ENCODE data around the gene BMAL1. TPM values are rescaled to one million over a fixed set of nuclear protein-coding genes. Genes with fewer than 3 reads are reported as not detected.
A peak's percentile ranks its signal among the peaks of the same experiment; 100 is the strongest.

The BMAL1 gene
- total and polyA plus RNA-seq, 2 of the 4 experiments (the other 2 are of a cell fraction) = 8.8 to 9.9 TPM

DNA sequence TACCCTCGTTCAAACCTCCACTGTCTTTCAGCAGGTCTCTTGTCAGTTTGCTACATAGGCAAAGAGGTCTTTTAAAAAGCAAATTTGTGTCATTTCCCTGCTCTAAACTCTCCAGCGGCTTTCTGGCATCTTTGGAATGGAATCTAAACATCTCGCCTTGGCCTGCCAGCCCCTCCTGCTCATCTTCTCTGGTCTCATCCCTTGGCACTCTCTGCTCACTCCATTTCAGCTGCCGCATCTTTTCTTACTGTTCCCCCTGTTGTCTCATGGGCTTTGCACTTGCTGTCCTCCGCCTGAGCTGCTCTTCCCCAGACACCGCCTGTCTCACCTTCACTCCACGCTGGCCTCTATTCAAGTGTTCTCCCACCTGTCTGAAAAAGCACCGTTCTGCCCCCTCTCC, 46.6 kb downstream of the BMAL1 start:
- dilution Hi-C loops (cut with HindIII; ENCODE audit: low sequenced_read_pairs, unreplicated experiment) = no loop called here
- peaks cover 7% of the 10 kb centered on the region for H3K4me1 ChIP-seq (ENCODE audit: control insufficient read depth, insufficient read depth, low read length)
- TF ChIP-seq, protein P1, sequence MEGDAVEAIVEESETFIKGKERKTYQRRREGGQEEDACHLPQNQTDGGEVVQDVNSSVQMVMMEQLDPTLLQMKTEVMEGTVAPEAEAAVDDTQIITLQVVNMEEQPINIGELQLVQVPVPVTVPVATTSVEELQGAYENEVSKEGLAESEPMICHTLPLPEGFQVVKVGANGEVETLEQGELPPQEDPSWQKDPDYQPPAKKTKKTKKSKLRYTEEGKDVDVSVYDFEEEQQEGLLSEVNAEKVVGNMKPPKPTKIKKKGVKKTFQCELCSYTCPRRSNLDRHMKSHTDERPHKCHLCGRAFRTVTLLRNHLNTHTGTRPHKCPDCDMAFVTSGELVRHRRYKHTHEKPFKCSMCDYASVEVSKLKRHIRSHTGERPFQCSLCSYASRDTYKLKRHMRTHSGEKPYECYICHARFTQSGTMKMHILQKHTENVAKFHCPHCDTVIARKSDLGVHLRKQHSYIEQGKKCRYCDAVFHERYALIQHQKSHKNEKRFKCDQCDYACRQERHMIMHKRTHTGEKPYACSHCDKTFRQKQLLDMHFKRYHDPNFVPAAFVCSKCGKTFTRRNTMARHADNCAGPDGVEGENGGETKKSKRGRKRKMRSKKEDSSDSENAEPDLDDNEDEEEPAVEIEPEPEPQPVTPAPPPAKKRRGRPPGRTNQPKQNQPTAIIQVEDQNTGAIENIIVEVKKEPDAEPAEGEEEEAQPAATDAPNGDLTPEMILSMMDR (conservative IDR thresholded peaks at IDR 0.05; ENCODE audit: low read depth, low read length) = no peak
- TF ChIP-seq RFX5 (IDR thresholded peaks at IDR 0.05; ENCODE audit: low read depth, low read length) (no peak), CHD1 (IDR thresholded peaks at IDR 0.05; ENCODE audit: low read depth, low read length) (no peak), MAZ (IDR thresholded peaks at IDR 0.05; ENCODE audit: borderline replicate concordance, low read depth, low read length) (no peak), CEBPB (IDR thresholded peaks at IDR 0.05; ENCODE audit: low read depth, low read length) (no peak), RAD21 (IDR thresholded peaks at IDR 0.05; ENCODE audit: low read length) (no peak), FOS (IDR thresholded peaks at IDR 0.05; ENCODE audit: low read depth, low read length) (no peak), RCOR1 (IDR thresholded peaks at IDR 0.05; ENCODE audit: insufficient replicate concordance, low read length) (no peak), MXI1 (IDR thresholded peaks at IDR 0.05; ENCODE audit: borderline replicate concordance, low read depth, low read length) (no peak), MAFK (IDR thresholded peaks at IDR 0.05; ENCODE audit: low read depth, low read length) (no peak), NFE2L2 (IDR thresholded peaks at IDR 0.05; ENCODE audit: low read depth, low read length) (no peak), POLR2A (IDR thresholded peaks at IDR 0.05; ENCODE audit: low read depth, low read length) (no peak), BHLHE40 (IDR thresholded peaks at IDR 0.05; ENCODE audit: low read depth, low read length) (no peak), SMC3 (IDR thresholded peaks at IDR 0.05; ENCODE audit: low read depth, low read length) (no peak)
- TF ChIP-seq, protein P2, sequence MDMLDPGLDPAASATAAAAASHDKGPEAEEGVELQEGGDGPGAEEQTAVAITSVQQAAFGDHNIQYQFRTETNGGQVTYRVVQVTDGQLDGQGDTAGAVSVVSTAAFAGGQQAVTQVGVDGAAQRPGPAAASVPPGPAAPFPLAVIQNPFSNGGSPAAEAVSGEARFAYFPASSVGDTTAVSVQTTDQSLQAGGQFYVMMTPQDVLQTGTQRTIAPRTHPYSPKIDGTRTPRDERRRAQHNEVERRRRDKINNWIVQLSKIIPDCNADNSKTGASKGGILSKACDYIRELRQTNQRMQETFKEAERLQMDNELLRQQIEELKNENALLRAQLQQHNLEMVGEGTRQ (IDR thresholded peaks at IDR 0.05; ENCODE audit: low read depth, low read length) = no peak
- TF ChIP-seq, protein P3, sequence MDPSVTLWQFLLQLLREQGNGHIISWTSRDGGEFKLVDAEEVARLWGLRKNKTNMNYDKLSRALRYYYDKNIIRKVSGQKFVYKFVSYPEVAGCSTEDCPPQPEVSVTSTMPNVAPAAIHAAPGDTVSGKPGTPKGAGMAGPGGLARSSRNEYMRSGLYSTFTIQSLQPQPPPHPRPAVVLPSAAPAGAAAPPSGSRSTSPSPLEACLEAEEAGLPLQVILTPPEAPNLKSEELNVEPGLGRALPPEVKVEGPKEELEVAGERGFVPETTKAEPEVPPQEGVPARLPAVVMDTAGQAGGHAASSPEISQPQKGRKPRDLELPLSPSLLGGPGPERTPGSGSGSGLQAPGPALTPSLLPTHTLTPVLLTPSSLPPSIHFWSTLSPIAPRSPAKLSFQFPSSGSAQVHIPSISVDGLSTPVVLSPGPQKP (IDR thresholded peaks at IDR 0.05; ENCODE audit: borderline replicate concordance, low read depth, low read length) = no peak
- H3K9me1 ChIP-seq (ENCODE audit: insufficient read depth, low read length) = peaks cover 17% of the 10 kb centered on the region
- no peak overlapping the region for H3K14ac ChIP-seq (replicated peaks; ENCODE audit: low read depth, low read length)
- in situ Hi-C loops (cut with MboI; ENCODE audit: low sequenced_read_pairs) = no loop called here
- H3K9me3 ChIP-seq (ENCODE audit: control insufficient read depth, insufficient read depth, low read length) = no peaks in the 10 kb centered on the region
- no peak overlapping the region for H2BK5ac ChIP-seq (ENCODE audit: low read depth, low read length, poor library complexity, severe bottlenecking)
- H2BK15ac ChIP-seq (ENCODE audit: low read depth, low read length) = no peak overlapping the region
- no peak overlapping the region for H3K23ac ChIP-seq (ENCODE audit: low read depth, low read length)
- H3K27me3 ChIP-seq (ENCODE audit: control insufficient read depth, insufficient read depth, low read length) = no peaks in the 10 kb centered on the region
- H3K4me2 ChIP-seq (ENCODE audit: low read depth, low read length) = no peak overlapping the region
- H2BK120ac ChIP-seq (ENCODE audit: low read depth, low read length) = no peak overlapping the region
- no peak overlapping the region for H3K4ac ChIP-seq (ENCODE audit: low read depth, low read length)
- 75% methylated on average over 5 of the region's 8 CpGs; no CpG with 5 or more reads in 1 of the 2 experiments for WGBS, 2 experiments (ENCODE audit: extremely low coverage in 2 of 2, insufficient read length in 1 of 2)
- no peak overlapping the region for H3K9ac ChIP-seq (ENCODE audit: low read depth, low read length)
- peaks cover 27 to 57% of the 10 kb centered on the region in 2 experiments for H3K79me1 ChIP-seq (ENCODE audit: low read depth in 1 of 2, low read length in 2 of 2)
- H3K27ac ChIP-seq (ENCODE audit: insufficient read depth, low read length) = no peak overlapping the region
- no peak overlapping the region for H4K5ac ChIP-seq (ENCODE audit: low read depth, low read length)
- no peak overlapping the region for H3K56ac ChIP-seq (ENCODE audit: extremely low read depth, insufficient read depth, low read length)
- no TSS peak for BruUV-seq (replicated peaks)
- H2AK9ac ChIP-seq (replicated peaks; ENCODE audit: low read depth, low read length, poor library complexity) = no peak overlapping the region
- no peak overlapping the region for H4K91ac ChIP-seq (ENCODE audit: insufficient read depth, low read depth, low read length)
- no peak overlapping the region for H4K8ac ChIP-seq (ENCODE audit: low read depth in 2 of 2, low read length in 2 of 2)
- H3K36me3 ChIP-seq (ENCODE audit: control insufficient read depth, insufficient read depth, low read length) = no peaks in the 10 kb centered on the region; the same call in 1 of the 2 replicates
- CTCF ChIA-PET = interaction anchor here (0.6 kb wide), 1 partner anchor 13 kb away, joined by 3 read pairs; no protein-coding TSS in a partner anchor
- POLR2A ChIA-PET (ENCODE audit: unreplicated experiment) = no interaction called here
- H2BK20ac ChIP-seq (ENCODE audit: low read depth, low read length) = no peak overlapping the region
- intact Hi-C loops (cut with micrococcal nuclease) = loop anchor here (5.0 kb wide), 1 partner anchor 47 kb away; the partner anchor contains the start of gene BMAL1
- DNase-seq (no peak), ATAC-seq (ENCODE audit: low read depth) (peak; percentile 48)
- no peak overlapping the region for H3K4me3 ChIP-seq (ENCODE audit: insufficient read depth, low read depth, low read length)
- peaks cover 2% of the 10 kb centered on the region; the same call in 1 of the 2 replicates for H4K20me1 ChIP-seq (ENCODE audit: insufficient read depth, low read length)
- no peak overlapping the region for H3K18ac ChIP-seq (ENCODE audit: low read depth, low read length)
- H2AFZ ChIP-seq (replicated peaks; ENCODE audit: low read length, poor library complexity) = no peak overlapping the region
- H2AK5ac ChIP-seq (ENCODE audit: low read depth, low read length) = no peak overlapping the region

Data from IMR-90 (cell line).